DLD1 (cell line): Measurements from ENCODE around the gene YTHDF1.
"Not testable (repeated sequence)": the region's sequence is repeated elsewhere in the genome, so short reads cannot be mapped to it uniquely, and the experiment has no call there.

Experiments used
- in situ Hi-C: cut with HindIII; loops from 2 replicates; pipeline ENCODE4 v1.10.0; 2017; ENCODE audit warnings: low sequenced_read_pairs

The YTHDF1 gene

DNA sequence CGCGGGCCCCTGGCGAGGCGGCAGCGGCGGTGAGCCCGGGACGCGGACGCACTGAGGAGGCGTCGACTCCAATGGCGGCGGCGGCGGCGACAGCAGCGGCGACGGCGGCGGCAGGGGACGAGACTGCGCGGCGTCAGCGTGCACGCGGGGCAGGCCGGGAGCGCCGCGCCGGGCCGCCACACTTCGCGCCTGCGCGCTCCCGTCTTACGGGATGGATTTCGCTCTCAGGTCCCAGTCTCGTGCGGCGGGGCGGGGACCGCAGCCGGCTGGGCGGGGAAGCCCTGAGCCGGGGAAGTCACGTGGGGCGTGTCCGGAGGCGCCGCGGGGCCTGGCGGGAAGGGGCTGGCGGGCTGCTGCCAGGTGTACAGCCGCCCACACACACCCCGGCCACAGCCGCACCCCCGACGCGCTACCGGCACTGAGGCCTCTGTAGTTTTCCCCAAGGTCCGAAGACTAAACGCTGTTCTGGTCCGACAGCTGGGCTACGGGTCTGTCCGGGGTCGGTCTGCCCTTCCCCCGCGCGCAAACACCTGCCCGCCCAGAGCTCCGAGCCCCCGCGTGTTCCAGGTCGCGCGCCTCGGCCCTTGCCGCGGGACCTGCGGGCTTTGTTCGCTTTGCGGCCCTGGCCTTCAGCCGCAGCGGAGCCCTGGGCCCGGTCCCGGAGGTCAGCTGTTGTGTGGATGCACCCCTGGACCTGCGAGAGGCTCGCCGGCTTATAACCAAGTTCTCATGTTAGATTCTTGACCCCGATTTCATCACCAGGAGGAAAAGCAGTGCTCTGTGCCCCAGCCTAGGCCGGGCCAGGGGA is at the start of gene YTHDF1:
Gene YTHDF1 (minus strand): TSS at position 91 of the 808 bp plus-strand sequence. CDS start 239 bp downstream, outside the sequence.
- in situ Hi-C loops = no loop called here

DNA sequence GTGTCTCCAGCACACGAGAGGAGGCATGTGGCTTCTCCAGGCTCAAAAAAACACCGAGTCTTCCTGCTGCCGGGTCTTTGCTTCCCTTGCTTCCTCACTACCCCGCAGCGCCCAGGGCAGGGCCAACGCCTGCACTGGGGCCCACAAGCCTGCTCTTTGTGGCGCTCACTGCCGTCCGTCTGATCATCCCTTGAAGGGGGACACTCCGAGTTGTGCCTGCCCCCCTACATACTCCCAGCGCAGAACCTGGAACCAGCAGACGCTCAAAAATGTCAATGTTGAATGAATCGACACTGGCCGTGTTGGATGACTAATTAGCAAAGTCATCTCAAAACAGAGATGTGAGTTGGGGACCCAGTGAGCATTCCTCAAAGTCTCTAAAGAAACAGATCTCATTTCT is 48.6 kb upstream of the YTHDF1 start:
- in situ Hi-C loops = no loop called here

DNA sequence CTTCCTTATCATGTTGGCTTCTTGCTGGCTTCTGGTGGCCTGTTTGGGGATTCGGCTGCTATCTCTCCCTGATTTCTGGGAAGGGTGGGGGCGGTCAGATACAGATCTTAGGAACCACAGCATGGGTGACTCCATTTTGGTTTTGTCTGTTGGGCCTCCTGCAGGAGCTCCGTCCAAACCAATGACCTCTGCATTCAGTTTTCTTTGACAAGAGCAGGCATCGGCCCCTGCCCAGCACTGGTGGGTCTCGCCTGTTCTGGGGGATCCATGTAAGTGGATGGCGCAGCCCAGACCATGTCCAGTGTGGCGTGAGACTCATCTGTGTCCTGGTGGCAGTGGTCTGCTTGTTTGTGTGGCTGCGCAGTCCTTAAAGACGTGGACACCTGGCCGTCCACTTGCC is 48.1 kb upstream of the YTHDF1 start:
- in situ Hi-C loops = no loop called here

DNA sequence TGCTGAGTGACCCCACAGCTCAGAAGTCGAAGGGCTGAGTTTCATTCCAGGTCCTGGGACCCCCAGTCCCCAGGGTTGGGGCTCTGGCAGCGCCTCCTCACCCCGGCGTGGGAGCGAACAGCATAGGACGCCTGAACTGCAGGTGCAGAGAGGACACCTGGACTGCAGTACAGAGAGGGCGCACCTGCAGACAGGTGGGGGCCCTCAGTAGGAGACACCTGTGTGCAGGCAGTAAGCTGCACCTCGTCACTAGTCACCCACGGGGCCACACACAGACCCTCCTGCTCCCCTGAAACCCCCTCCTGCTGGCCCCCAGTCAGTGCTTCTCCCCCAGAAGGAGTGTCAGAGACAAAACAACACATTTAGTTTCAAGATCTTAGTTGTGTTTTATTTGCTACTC is 46.9 kb upstream of the YTHDF1 start:
- in situ Hi-C loops = no loop called here

DNA sequence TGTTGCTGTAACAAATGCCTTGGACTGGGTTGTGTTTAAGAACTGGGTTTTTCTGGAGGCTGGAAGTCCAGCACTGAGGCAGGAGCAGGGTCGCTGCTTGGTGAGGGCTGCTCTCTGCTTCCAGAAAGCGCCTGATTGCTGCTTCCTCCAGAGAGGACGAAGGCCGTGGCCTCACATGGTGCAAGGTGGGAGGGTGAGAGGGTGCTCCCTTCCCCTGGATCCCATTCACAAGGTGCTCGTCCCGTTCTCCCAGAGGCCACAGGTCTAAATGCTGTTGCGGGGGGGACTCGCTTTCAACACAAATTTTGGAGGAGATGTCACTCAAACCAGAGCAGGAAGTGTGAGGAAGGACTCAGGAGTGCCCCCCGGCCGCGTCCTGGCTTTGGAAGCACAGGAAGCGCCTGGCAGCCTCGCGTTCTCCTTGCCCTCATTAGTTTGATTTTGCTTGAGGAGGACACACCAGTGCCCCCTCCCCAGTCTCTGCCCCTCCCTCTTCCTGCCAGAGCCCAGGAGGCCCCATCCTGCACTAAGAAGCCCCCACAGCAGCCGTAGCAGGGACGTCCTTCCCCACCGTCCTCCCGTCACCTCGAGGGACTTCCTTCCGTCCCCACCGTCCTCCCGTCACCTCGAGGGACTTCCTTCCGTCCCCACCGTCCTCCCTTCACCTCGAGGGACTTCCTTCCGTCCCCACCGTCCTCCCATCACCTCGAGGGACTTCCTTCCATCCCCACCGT is 46.0 kb upstream of the YTHDF1 start:
- in situ Hi-C loops = no loop called here

DNA sequence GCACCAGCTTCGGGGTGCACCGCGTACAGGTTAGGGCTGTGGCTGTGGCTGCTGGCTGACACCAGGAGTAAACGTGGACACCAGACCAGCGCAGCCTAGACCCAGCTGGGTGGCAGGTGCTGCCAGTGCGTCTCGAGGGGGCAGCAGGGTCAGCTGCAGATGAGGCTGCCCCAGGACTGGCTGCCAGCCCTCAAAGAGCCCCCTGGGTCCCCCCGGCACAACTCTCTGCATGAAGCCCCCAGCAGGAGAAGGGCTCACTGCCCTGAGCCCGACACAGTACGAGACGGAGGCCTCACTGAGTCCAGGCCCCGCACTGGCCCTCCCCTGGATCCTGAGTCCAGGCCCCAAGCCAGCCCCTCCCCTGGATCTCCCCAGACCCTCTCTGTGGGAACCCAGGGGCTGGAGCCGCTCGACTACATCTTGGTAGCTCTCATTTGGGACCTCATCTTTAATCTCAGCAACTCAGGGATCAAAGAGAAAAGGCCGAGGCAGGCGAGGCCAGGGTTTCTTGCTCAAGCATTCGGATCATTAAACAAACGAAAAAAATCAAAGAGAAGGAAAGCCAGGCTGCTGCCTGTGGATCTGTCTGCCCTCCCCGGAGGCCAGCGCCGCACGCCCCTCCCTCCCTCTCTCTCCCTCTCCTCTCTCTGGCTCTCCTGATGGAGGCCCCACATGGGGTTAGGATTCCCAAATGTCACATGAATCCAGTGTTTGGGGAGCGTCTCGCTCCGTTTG is 45.3 kb upstream of the YTHDF1 start:
- in situ Hi-C loops = no loop called here

DNA sequence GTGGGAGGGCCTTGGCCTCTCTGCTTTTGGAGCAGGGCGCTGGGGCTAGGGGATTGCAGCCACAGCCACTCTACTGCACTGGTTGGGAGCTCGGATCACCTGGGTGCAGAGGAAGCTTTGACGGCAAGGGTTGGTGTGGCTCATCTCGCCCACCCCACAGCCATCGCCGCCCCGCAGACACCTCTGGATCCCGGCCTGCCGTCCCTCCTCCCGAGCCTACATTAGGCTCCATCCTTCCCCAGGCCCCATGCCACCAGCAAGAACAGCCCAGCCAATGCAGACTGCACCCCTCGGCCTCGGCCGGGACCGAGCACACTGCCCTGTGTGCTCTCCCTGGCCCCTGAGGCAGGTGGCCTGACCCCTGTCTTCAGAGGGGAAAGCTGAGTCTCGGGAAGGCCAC is 44.6 kb upstream of the YTHDF1 start:
- in situ Hi-C loops = no loop called here

DNA sequence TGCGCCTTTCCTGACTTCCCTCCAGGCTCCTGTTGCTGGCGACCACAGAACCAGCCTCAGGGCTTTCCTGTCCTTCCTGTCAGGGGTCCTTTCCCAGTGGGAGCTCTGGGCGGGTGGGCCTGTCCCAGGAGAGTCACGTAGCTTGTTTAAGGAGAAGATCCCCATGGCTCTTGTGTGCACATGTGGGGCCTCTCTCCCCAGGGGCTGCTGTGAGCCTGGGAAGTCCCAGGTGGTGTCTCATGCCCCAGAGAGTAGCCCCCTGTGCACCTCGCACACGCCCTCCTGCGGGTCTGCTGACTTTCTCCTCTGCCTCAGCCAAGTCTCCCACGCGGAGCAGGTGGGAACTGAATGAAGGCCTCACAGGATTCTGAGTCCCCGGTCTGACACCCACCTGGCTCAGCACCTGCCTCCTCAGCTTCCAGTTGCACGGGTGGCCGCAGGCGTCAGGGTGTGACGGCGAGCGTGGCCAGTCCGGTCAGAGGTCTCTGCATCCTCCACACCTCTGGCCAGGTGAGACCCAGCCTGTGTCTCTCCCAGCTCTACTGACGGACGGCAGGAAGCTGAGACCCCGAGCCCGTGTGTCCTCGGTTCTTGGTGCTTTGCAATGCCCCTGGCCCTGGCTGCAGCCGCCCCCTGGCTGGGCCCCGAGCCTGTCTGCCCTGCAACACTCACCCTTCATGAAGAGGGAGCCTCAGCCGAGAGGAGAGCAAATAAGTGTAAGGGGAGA is 44.0 kb upstream of the YTHDF1 start:
- in situ Hi-C loops = no loop called here

DNA sequence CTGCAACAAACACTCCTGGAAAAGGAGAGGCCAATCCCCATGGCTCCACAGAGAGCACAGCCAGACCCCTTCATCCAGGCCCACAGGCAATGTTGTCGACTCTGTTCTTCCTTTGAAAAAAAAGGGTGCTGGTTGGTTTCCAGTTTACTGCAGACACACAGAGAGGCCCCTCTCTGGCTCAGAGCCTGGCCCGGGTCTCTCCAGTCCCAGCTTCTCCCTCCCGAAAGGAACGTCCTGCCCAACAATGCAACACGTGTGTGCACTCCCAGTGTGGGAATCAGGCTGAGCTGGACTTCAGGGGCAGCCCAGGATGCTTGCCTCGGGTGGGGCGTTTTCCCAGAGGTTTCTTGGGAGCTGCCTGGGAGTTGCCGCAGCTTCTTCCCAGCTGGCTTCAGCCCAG is 42.9 kb upstream of the YTHDF1 start:
- in situ Hi-C loops = no loop called here

DNA sequence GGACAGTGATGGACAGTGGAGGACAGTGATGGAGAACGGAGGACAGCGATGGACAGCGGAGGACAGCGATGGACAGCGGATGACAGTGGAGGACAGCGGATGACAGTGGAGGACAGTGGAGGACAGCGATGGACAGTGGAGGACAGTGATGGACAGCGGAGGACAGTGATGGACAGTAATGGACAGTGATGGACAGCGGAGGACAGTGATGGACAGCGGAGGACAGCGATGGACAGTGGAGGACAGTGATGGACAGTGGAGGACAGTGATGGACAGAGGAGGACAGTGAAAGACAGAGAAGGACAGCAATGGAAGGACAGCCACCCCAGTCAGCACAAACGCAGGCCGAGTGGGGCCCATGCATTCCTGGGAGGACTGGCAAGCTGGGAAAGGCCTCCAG is 41.7 kb upstream of the YTHDF1 start:
- in situ Hi-C loops = no loop called here

DNA sequence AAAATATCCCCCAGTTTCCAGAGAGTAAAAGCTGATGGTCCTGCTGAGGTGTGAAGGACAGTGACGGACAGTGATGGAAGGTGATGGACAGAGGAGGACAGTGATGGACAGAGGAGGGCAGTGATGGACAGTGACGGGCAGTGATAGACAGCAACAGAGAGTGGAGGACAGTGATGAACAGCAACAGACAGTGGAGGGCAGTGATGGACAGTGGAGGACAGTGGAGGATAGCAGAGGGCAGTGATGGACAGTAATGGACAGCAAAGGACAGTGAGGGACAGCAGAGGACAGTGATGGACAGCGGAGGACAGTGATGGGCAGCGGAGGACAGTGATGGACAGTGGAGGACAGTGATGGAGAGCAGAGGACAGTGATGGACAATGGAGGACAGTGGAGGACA is 41.0 kb upstream of the YTHDF1 start:
- in situ Hi-C loops = no loop called here

DNA sequence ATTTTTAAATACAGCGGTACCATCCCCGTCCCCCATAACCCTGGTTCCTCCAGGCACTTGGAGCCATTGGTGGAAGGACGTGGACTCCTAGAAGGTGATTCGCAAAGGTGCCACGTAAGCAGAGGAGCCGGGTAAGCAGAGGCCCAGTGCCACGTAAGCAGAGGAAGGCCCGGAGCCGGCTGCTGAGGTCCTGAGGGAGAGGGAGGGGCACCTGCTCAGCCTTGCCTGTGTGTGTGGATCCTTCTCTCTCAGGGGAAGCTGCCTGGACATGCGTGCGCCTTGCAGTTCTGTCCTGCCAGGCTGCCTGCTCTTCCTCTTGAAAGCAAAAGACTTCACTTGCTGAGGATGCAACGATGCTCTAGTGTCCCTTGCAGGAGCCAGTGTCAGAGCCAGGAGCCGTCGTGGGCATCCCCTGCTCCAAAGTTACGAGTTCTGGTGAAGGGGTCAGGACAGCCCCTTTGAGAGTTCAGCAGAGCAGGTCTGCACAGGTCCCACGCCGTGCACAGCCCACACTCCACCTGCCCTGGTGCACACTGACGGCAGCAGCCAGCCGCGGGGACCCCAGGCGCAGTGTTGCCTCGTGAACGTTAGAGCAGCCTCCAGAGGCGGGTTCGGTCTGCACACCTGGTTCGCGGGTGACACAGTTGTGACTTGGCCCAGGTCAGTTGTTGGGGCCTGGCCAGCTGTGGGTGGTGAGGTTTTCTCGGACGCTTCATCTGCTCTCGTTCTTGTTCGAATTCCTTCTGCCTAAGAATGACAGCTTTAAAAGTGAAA is 40.2 kb upstream of the YTHDF1 start:
- in situ Hi-C loops = no loop called here

DNA sequence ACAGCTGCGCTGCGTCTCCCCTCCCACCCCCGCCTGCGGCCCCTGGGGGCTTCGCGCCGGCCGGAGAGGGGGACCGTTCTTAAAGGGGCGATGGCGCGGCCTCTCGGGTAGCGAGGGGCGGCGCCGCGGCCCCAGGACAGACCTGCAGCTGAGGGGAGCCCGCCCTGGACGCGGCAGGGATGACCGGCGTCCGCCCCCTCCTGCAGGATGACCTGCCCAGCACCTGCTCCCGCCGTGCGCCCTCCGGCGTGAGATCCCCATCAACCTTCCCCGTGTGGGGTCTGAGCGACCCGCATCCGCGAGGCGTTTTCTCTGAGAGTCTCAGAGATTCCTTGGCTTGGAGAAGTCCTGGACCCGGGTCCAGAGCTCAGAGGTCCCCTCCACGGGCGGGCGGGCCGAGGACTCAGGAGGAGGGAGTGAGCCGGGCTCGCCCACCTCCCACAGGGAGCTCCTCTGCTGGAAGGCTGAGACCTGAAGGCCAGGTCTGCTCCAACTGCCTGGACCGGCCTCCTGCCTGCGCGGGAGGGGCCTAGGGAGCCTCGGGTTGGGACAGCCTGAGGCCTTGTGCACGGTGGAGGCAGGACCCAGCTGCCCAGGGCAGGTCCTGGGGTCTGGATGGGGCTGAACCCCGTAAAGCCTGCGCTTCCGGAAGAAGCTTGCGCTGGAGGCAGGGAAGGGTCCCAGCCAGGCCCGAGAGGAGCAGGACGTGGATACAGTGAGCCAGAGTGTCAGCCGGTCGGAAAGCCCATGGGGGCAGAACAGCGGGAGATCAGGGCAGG is 38.9 kb upstream of the YTHDF1 start:
- in situ Hi-C loops = no loop called here

DNA sequence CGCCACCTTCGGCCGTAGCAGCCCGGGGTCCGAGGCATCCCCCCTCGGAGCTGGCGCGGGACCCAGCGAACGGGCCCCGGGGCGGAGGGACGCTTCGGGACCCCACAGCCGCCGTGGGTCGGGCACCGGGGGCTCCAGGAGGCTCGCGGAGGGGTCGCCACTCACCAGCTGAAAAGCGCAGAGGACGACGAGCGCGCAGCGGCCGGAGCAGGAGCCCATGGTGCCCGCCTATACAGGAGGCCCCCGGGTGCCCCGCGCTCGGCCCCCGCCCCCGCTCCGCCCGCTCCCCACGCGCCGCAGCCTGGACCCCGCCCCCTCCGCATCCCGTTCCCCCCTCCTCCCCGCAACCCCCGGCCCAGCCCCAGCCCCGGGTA is 38.3 kb upstream of the YTHDF1 start, which contains the start of gene NKAIN4:
Gene NKAIN4 (minus strand): TSS at position 232 of the 374 bp plus-strand sequence. CDS start 13 bp downstream, at position 219.
- in situ Hi-C loops = no loop called here

DNA sequence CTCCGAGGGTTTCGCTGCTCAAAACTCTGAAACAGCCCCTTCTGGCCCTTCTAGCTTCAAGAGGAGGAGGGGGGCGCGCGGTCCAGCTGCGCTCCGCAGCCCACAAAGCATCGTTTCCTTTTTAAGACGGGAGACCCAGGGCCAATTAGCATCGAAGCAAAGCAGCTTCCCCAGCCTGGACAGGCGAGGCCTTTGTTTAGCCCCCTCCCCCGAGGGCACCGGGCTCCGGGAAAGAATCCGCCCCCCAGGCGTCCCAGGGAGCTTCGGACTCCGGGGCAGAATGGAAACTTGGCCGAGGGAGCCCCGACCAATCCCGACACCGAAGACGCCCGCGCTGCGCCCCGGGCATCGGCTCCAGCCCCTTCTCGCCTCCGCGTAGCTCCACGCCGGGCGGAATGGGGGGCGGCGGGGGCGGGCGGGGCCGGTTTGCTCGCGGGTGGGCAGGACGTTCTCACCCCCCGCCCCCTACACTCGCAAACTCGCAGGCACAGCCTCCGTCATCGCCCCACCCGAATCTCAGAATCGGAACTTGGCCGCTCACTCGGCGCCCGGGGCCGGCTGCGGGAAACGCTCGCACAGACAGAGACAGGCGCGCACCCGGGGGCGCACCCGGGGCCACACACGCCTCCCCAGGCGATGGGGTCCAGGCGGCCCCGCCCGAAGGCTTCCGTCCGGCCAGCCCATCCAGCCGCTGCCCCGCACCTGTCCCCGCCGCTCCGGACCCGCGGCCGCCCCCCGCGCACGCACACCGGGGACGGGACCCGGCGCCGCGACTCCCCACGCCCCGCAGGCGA is 37.7 kb upstream of the YTHDF1 start:
- in situ Hi-C loops = no loop called here

DNA sequence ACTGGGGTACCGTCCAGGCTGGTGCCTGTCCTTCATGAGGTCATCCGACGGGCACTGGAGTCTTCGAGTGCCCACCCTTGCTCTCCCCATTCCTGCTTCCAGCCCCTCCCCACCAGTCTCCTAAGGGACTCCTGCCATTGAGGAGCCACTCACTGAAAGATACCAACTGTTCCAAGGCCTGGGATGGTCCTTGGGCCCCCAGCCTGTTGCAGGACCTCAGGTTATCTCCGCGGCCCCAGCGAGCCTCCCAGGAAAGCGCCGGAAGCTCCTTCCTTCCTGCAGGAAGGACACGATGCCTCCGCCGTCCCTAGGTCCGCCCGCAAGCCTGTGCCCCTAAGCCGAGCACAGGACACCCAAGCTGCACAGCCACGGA is 37.1 kb upstream of the YTHDF1 start:
- in situ Hi-C loops = no loop called here

DNA sequence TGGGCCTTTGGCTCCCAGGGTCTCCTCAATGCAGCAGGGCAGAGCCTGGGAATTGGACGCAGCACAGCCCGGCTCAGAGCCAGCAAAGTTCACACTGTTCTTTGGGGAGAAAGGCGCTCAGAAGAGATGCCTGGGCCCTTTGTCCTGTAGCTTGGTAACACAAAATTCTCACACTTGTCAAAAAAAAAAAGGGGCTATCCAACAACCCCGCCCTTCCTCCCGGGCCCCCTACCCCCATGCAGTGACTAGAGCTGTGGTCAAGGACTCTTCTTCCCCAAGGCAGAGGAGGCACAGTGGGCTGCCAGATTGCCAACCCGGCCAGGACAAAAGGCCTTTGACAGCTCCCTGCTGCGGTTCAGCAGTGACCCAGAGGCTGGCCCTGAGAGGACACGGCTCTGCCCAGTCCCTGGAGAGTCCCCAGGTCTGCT is 36.4 kb upstream of the YTHDF1 start:
- in situ Hi-C loops = no loop called here

DNA sequence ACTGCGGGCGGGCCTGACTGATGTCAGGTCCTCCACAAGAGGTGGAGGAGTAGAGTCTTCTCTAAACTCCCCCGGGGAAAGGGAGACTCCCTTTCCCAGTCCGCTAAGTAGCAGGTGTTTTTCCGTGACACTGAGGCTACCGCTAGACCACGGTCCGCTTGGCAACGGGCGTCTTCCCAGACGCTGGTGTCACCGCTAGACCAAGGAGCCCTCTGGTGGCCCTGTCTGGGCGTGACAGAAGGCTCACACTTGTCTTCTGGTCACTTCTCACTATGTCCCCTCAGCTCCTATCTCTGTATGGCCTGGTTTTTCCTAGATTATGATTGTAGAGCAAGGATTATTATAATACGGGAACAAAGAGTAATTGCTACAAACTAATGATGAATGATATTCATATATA is 35.4 kb upstream of the YTHDF1 start:
- in situ Hi-C loops = not testable (repeated sequence)

DNA sequence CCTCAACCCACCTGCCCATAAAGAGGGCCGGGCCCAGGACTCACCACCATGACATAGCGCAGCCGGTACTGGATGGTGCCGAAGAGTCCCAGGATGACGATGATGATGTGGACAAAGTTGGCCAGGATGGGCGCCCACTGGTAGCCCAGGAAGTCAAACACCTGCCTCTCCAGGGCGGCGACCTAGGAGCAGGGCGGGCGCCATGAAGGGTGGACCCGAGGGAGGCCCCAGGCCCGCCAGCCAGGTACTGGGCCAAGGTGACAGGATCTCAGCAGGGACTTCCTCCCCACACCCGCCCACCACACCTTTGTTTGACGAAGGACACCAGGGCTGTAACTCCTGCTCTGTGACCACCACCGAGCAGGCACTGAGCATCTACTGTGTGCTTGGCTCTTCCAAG is 34.0 kb upstream of the YTHDF1 start:
- in situ Hi-C loops = no loop called here
